ENCODE measurements around the gene TLR8.
A peak's percentile ranks its signal among the peaks of the same experiment; 100 is the strongest.

Gene TLR8

DNA sequence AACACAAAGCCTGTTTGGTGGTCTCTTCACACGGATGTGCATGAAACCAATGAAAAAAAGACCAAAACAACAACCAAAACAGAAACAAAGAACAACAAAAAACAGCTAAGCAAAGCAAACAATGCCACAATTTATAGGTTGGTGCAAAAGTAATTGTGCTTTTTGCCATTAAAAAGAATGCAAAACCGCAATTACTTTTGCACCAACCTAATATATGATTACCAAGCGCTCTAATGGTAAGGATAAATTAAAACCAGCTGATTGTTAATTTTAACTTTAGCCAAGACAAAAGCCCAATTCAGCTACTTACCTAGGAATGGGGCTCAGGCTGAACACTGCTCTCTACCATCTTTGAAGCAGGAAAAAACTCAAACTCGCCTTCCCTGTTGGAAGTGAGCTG, 39.1 kb downstream of the TLR8 start:
- no peak overlapping the region for H3K27ac ChIP-seq
- no peak overlapping the region for H3K9ac ChIP-seq (ENCODE audit: insufficient read length)
- no peak for DNase-seq (ENCODE audit: low read depth, low spot score)

DNA sequence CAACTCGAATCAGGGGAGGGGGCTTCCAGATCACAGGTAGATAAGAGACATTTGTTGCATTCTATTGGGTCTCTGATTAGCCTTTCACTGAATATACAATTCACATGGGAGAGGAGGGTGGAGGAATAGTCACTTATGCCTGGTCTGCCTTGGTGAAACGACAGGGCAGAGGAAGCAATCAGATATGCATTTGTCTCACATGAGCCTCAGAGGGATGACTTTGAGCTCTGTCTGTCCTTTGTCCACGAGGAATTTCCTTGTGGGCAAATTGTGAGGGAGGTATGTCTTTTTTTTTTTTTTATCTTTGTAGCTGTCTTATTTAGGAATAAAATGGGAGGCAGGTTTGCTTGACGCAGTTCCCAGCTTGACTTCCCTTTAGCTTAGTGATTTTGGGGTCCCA, 40.0 kb downstream of the TLR8 start:
- H3K9me3 ChIP-seq (ENCODE audit: low read depth, low read length), result no peaks in the 10 kb centered on the region
- TF ChIP-seq POLR2AphosphoS5 (IDR thresholded peaks at IDR 0.05; ENCODE audit: borderline replicate concordance, low read depth, low read length) (no peak), FOXP2 (optimal IDR thresholded peaks at IDR 0.05; ENCODE audit: control extremely low read depth, extremely low read length, insufficient read depth) (no peak), EZH2 (IDR thresholded peaks at IDR 0.05) (no peak)
- DNase-seq (ENCODE audit: low read depth, low spot score), result no peak
- no peaks in the 10 kb centered on the region for H3K36me3 ChIP-seq (ENCODE audit: insufficient read depth, low read length)
- H3K27ac ChIP-seq, result no peak overlapping the region
- no peak overlapping the region for H3K4me3 ChIP-seq
- H3K9ac ChIP-seq (ENCODE audit: insufficient read length), result no peak overlapping the region

More for the DNA sequence above, 39.1 kb downstream of the TLR8 start:
- Histone ChIP-seq H3K9me3 (ENCODE audit: low read depth, low read length) (no peaks in the 10 kb centered on the region), H3K4me3 (no peak overlapping the region), H3K36me3 (ENCODE audit: insufficient read depth, low read length) (no peaks in the 10 kb centered on the region)
- TF ChIP-seq POLR2AphosphoS5 (IDR thresholded peaks at IDR 0.05; ENCODE audit: borderline replicate concordance, low read depth, low read length) (no peak), FOXP2 (optimal IDR thresholded peaks at IDR 0.05; ENCODE audit: control extremely low read depth, extremely low read length, insufficient read depth) (no peak), EZH2 (IDR thresholded peaks at IDR 0.05) (no peak)

DNA sequence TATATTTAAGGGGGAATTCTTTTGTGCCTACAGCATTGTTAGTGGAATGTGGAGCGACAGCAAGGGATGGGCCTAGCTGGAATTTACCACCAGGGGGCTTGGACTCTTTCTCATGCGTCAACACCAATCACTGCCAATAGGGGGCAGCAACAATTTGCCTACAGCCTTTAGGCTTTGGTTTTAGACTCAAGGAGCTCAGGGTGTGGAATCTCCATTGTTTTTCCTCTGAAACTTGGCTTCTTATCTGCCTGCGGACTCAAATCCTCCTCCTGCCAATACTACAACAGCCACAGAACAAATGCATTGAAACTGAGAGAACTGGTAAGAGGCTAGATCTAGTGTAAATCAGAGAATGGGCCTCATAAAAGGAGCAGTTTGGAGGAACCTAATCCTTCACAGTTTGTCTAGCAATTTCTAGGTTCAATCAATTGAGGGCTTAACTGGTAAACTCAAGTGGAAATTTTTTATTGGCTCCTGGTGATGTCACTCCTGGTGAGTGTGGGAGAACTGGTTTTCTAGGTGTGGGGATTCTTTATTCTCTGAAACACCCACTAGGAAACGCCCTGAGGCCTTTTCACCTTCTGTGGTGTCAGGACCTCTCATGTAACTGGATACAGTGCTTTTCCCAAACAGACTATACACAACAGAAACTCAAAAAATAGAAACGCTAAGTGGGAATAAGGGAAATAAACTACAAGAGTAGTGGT, 40.6 kb downstream of the TLR8 start:
- TF ChIP-seq POLR2AphosphoS5 (IDR thresholded peaks at IDR 0.05; ENCODE audit: borderline replicate concordance, low read depth, low read length) (no peak), EZH2 (IDR thresholded peaks at IDR 0.05) (no peak), FOXP2 (optimal IDR thresholded peaks at IDR 0.05; ENCODE audit: control extremely low read depth, extremely low read length, insufficient read depth) (no peak)
- Histone ChIP-seq H3K27ac (no peak overlapping the region), H3K36me3 (ENCODE audit: insufficient read depth, low read length) (no peaks in the 10 kb centered on the region), H3K9ac (ENCODE audit: insufficient read length) (no peak overlapping the region), H3K9me3 (ENCODE audit: low read depth, low read length) (no peaks in the 10 kb centered on the region), H3K4me3 (no peak overlapping the region)
- peak; percentile 47 for DNase-seq (ENCODE audit: low read depth, low spot score)

DNA sequence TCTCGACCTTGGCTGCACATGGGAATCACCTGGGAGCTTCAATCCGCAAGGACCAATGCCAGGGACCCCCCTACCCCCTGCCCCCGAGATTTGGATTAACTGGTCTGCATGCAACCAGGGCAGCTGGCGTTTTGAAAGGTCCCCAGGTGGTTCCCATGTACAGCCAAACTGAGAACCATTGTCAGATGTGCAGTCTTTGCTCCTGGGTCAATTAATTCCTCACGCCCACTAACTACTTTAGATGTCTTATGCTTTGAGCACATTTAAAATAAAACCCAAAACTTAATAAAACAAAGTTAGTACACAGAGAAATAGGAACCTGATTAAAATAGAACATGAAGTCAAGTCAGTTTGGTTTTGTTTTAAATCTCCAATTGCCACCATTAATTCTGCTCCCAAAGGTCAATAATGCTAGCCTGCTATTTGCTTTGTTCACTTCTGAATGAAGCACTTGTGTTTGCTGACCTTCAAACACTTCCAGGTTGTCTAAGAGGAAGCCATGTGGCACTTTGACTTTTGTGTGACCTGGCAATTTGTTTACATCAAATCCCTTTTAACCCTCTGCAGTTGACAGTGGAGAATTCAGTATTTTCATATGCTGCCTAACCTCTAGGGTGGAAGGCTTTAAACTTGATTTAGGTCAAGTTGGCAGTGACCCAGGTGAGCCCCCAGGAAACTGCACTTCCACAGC, 41.3 kb downstream of the TLR8 start:
- Histone ChIP-seq H3K9me3 (ENCODE audit: low read depth, low read length) (no peaks in the 10 kb centered on the region), H3K9ac (ENCODE audit: insufficient read length) (no peak overlapping the region), H3K27ac (no peak overlapping the region), H3K4me3 (no peak overlapping the region), H3K36me3 (ENCODE audit: insufficient read depth, low read length) (no peaks in the 10 kb centered on the region)
- TF ChIP-seq POLR2AphosphoS5 (IDR thresholded peaks at IDR 0.05; ENCODE audit: borderline replicate concordance, low read depth, low read length), result no peak
- TF ChIP-seq FOXP2 (optimal IDR thresholded peaks at IDR 0.05; ENCODE audit: control extremely low read depth, extremely low read length, insufficient read depth), result no peak
- TF ChIP-seq EZH2 (IDR thresholded peaks at IDR 0.05), result no peak
- no peak for DNase-seq (ENCODE audit: low read depth, low spot score)

DNA sequence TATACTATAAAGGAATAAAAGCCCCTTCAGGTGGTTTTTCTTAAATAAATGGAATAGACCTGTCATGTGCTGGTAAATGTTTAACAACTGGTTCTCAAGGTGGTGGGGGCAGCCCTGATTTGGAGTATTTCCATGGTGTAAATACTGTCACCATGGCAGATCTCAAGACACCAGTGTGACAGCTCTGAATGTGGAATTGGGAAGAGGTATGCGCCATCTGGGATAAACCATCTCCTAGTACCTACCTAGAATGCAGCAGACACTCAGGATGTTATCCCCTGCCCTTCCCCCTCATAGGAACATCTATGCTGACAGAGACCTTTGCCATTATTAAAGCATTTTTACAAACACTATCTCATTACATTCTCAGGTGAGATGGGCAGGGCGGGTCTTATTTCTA, 42.1 kb downstream of the TLR8 start:
- Histone ChIP-seq H3K36me3 (ENCODE audit: insufficient read depth, low read length) (no peaks in the 10 kb centered on the region), H3K4me3 (no peak overlapping the region), H3K27ac (no peak overlapping the region), H3K9me3 (ENCODE audit: low read depth, low read length) (no peaks in the 10 kb centered on the region), H3K9ac (ENCODE audit: insufficient read length) (no peak overlapping the region)
- TF ChIP-seq EZH2 (IDR thresholded peaks at IDR 0.05), result no peak
- no peak for TF ChIP-seq POLR2AphosphoS5 (IDR thresholded peaks at IDR 0.05; ENCODE audit: borderline replicate concordance, low read depth, low read length)
- TF ChIP-seq FOXP2 (optimal IDR thresholded peaks at IDR 0.05; ENCODE audit: control extremely low read depth, extremely low read length, insufficient read depth), result no peak
- DNase-seq (ENCODE audit: low read depth, low spot score), result no peak

DNA sequence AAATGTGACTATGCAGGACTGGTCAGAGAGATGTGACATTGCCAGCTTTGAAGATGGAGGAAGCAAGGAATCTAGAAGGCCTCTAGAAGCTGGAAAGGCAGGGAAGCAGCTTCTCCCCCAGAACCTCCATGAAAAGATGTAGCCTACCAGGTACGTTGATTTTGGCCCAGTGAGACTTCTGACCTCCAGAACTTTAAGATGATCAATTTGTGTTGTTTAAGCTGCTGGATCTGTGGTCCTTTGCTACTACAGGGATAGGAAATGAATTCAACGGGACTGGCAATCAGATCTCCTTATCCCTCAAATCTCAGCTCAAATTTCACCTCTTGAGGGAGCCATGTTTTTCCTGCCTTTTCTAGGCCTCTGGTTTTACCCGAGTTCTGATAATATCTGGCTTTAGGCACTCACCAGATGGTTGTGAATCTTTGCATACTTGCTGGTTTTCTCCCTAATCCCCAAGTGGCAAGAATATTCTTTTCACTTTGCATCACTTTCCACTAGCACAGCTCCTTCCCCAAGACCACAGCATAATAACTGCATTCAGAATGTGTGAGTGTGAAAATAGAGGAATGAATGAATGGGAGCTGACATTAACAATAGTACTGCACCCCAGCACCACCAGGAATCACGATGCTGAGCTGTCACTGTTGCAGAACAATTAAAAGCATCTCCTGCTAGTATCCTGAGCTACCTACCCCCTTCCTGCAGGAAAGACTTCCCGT, 42.9 kb downstream of the TLR8 start:
- no peaks in the 10 kb centered on the region for H3K9me3 ChIP-seq (ENCODE audit: low read depth, low read length)
- DNase-seq (ENCODE audit: low read depth, low spot score), result peak; percentile 30
- H3K36me3 ChIP-seq (ENCODE audit: insufficient read depth, low read length), result no peaks in the 10 kb centered on the region
- TF ChIP-seq FOXP2 (optimal IDR thresholded peaks at IDR 0.05; ENCODE audit: control extremely low read depth, extremely low read length, insufficient read depth) (no peak), POLR2AphosphoS5 (IDR thresholded peaks at IDR 0.05; ENCODE audit: borderline replicate concordance, low read depth, low read length) (no peak), EZH2 (IDR thresholded peaks at IDR 0.05) (no peak)
- peak overlapping the region; percentile 86 for H3K27ac ChIP-seq
- H3K4me3 ChIP-seq, result peak overlapping the region; percentile 37
- H3K9ac ChIP-seq (ENCODE audit: insufficient read length), result no peak overlapping the region

DNA sequence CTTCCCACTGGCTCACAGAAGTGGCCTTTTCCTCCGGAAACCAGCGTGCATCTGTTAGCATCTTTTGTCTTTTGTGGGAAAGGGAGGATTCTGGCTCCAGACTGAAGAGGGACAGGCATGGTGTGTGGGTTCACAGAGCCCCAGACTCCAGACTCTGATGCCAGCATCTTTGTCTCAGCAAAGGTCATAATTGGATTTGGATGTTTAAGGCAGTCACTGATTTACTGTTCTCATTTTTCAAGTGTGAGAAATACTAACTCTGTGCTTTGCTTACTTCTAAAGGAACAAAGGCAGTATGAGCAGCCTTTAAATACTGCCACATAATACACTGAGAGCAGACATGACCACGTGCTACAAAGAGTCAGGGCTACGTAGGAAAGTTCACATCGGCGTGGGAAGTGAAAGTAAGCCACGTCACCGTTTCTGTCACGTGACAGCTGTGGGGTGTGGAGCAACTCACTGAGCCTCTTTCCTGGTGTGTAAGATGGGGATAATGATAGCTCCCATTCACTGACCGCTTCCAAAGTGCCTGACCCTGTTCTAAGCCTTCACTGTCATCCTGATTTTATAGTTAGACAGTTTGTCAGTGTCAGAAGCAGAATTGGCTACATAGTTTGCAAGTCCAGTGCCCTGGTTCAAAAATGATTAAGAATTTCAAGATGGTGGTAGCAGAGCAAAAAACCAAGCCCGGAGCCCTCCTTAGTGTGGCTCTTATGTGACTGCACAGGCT, 43.7 kb downstream of the TLR8 start:
- H3K9me3 ChIP-seq (ENCODE audit: low read depth, low read length), result no peaks in the 10 kb centered on the region
- DNase-seq (ENCODE audit: low read depth, low spot score), result peak; percentile 39

More for the DNA sequence above, 43.7 kb downstream of the TLR8 start:
- Histone ChIP-seq H3K27ac (peak overlapping the region; percentile 86), H3K36me3 (ENCODE audit: insufficient read depth, low read length) (no peaks in the 10 kb centered on the region), H3K9ac (ENCODE audit: insufficient read length) (no peak overlapping the region), H3K4me3 (peak overlapping the region; percentile 37)
- TF ChIP-seq POLR2AphosphoS5 (IDR thresholded peaks at IDR 0.05; ENCODE audit: borderline replicate concordance, low read depth, low read length) (no peak), FOXP2 (optimal IDR thresholded peaks at IDR 0.05; ENCODE audit: control extremely low read depth, extremely low read length, insufficient read depth) (no peak), EZH2 (IDR thresholded peaks at IDR 0.05) (no peak)
